ENCODE measurements around the gene NAT9.

NAT9 gene

GRCh38 chr17:74785981-74786360 lies 9.8 kb upstream of the NAT9 start (continued):
- TF ChIP-seq BACH2 (CRISPR knock-in tag; IDR thresholded peaks at IDR 0.05; ENCODE audit: borderline replicate concordance) (no peak), SNAI2 (CRISPR knock-in tag; IDR thresholded peaks at IDR 0.05) (no peak), ISL1 (CRISPR knock-in tag; IDR thresholded peaks at IDR 0.05) (no peak)

- no peak for TF ChIP-seq ESRRG (CRISPR knock-in tag; IDR thresholded peaks at IDR 0.05)
- ATAC-seq: peak; percentile 26; the same call in 1 of the 3 replicates
Observed at GRCh38 chr17:74785096-74785980, 9.2 kb upstream of the NAT9 start.

DNA sequence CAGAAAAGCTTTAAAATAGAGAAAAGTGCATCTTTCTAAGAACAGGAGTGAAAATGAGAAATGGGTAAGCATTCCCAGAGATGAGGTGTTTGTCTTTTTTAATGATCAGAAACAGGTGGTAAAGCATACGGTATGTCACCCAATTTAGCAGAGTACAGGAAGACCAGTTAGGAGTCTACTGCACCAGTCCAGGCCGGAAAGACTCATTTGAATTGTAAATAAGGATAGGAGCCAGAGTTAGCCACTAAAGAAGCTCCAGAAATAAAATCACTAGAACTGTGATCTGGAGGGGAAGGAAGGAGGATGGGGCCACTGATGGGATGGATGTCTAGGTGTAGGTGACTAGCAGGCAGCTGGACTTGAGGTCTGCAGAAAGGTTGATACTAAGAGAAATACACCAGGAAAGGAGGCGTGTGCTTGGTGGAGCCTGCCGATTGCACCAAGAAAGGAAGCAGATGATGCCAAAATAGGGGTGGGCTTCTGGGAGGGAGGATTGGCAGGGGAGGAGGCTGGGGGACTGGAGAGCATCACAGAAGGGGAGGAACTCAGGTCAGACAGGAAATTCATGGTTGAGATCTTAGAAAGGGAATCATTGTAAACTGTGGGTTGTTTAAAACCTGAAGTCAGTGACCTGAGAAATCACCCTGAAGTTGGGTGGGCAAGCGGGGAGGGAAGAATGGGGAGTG lies 8.1 kb upstream of the NAT9 start:
- ATAC-seq: no peak
- TF ChIP-seq ZFP3 (CRISPR knock-in tag; IDR thresholded peaks at IDR 0.05) (no peak), ISL1 (CRISPR knock-in tag; IDR thresholded peaks at IDR 0.05) (no peak), RARB (CRISPR knock-in tag; IDR thresholded peaks at IDR 0.05) (no peak), PATZ1 (CRISPR knock-in tag; IDR thresholded peaks at IDR 0.05; ENCODE audit: borderline replicate concordance) (no peak), CSDC2 (CRISPR knock-in tag; IDR thresholded peaks at IDR 0.05) (no peak), POU6F1 (CRISPR knock-in tag; IDR thresholded peaks at IDR 0.05; ENCODE audit: borderline replicate concordance, low read depth) (no peak), PPARA (CRISPR knock-in tag; IDR thresholded peaks at IDR 0.05; ENCODE audit: borderline replicate concordance) (no peak), ESRRG (CRISPR knock-in tag; IDR thresholded peaks at IDR 0.05) (no peak), GLIS3 (CRISPR knock-in tag; IDR thresholded peaks at IDR 0.05) (no peak), ZNF8 (CRISPR knock-in tag; IDR thresholded peaks at IDR 0.05) (no peak), ZC3H10 (CRISPR knock-in tag; IDR thresholded peaks at IDR 0.05) (no peak), SNAI2 (CRISPR knock-in tag; IDR thresholded peaks at IDR 0.05) (no peak), ZNF70 (CRISPR knock-in tag; IDR thresholded peaks at IDR 0.05) (no peak), ZNF565 (CRISPR knock-in tag; conservative IDR thresholded peaks at IDR 0.05; ENCODE audit: low read depth) (no peak), TCF4 (CRISPR knock-in tag; IDR thresholded peaks at IDR 0.05; ENCODE audit: borderline replicate concordance) (no peak), ZFP30 (CRISPR knock-in tag; IDR thresholded peaks at IDR 0.05) (no peak), CSRNP3 (CRISPR knock-in tag; IDR thresholded peaks at IDR 0.05) (no peak), ARNTL (CRISPR knock-in tag; IDR thresholded peaks at IDR 0.05; ENCODE audit: borderline replicate concordance, low read depth) (no peak)
- TF ChIP-seq, protein P1, sequence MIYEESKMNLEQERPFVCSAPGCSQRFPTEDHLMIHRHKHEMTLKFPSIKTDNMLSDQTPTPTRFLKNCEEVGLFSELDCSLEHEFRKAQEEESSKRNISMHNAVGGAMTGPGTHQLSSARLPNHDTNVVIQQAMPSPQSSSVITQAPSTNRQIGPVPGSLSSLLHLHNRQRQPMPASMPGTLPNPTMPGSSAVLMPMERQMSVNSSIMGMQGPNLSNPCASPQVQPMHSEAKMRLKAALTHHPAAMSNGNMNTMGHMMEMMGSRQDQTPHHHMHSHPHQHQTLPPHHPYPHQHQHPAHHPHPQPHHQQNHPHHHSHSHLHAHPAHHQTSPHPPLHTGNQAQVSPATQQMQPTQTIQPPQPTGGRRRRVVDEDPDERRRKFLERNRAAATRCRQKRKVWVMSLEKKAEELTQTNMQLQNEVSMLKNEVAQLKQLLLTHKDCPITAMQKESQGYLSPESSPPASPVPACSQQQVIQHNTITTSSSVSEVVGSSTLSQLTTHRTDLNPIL (CRISPR knock-in tag; IDR thresholded peaks at IDR 0.05; ENCODE audit: low read depth): no peak
- TF ChIP-seq, protein P2, sequence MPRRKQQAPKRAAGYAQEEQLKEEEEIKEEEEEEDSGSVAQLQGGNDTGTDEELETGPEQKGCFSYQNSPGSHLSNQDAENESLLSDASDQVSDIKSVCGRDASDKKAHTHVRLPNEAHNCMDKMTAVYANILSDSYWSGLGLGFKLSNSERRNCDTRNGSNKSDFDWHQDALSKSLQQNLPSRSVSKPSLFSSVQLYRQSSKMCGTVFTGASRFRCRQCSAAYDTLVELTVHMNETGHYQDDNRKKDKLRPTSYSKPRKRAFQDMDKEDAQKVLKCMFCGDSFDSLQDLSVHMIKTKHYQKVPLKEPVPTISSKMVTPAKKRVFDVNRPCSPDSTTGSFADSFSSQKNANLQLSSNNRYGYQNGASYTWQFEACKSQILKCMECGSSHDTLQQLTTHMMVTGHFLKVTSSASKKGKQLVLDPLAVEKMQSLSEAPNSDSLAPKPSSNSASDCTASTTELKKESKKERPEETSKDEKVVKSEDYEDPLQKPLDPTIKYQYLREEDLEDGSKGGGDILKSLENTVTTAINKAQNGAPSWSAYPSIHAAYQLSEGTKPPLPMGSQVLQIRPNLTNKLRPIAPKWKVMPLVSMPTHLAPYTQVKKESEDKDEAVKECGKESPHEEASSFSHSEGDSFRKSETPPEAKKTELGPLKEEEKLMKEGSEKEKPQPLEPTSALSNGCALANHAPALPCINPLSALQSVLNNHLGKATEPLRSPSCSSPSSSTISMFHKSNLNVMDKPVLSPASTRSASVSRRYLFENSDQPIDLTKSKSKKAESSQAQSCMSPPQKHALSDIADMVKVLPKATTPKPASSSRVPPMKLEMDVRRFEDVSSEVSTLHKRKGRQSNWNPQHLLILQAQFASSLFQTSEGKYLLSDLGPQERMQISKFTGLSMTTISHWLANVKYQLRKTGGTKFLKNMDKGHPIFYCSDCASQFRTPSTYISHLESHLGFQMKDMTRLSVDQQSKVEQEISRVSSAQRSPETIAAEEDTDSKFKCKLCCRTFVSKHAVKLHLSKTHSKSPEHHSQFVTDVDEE (CRISPR knock-in tag; IDR thresholded peaks at IDR 0.05): no peak
